NOMO-1 treated with dmso at 0.1 percent for 144 hours (cell line): ENCODE results near the gene MAD2L2.

Experiments
- DNase-seq: peaks from one replicate; lab custom pipeline; 2025; ENCODE audit not compliant: unreplicated experiment; lab: John Stamatoyannopoulos, UW

MAD2L2 gene

GRCh38 chr1:11681071-11681771 is at the start of gene MAD2L2:
MAD2L2 (minus strand) TSS chr1:11681148; CDS start chr1:11680601, 547 bp downstream.
- DNase-seq = peak; percentile 62

- DNase-seq = peak; percentile 93
Measured at GRCh38 chr1:11730429-11730891, 49.5 kb upstream of the MAD2L2 start.

- DNase-seq = peak; percentile 8
Measured at GRCh38 chr1:11729498-11730428, 48.8 kb upstream of the MAD2L2 start.

- DNase-seq = no peak
Measured at GRCh38 chr1:11729155-11729497, 48.2 kb upstream of the MAD2L2 start.

- no peak for DNase-seq
Measured at GRCh38 chr1:11728126-11728806, 47.3 kb upstream of the MAD2L2 start.

- DNase-seq = no peak
Measured at GRCh38 chr1:11727119-11727518, 46.2 kb upstream of the MAD2L2 start.

GRCh38 chr1:11725616-11726015 is 44.7 kb upstream of the MAD2L2 start:
- DNase-seq = peak; percentile 5

- no peak for DNase-seq
Measured at GRCh38 chr1:11722538-11722937, 41.6 kb upstream of the MAD2L2 start.

- DNase-seq = no peak
Measured at GRCh38 chr1:11721311-11721710, 40.4 kb upstream of the MAD2L2 start.

GRCh38 chr1:11720525-11720924 is 39.6 kb upstream of the MAD2L2 start:
- DNase-seq = no peak

- DNase-seq = no peak
Measured at GRCh38 chr1:11720033-11720376, 39.1 kb upstream of the MAD2L2 start.

- DNase-seq = peak; percentile 82
Measured at GRCh38 chr1:11719313-11720032, 38.5 kb upstream of the MAD2L2 start.

GRCh38 chr1:11714831-11715575 is 34.1 kb upstream of the MAD2L2 start:
- no peak for DNase-seq

GRCh38 chr1:11713095-11713494 is 32.1 kb upstream of the MAD2L2 start:
- no peak for DNase-seq

- DNase-seq = no peak
Measured at GRCh38 chr1:11712285-11712684, 31.3 kb upstream of the MAD2L2 start.

- DNase-seq = no peak
Measured at GRCh38 chr1:11711490-11711889, 30.5 kb upstream of the MAD2L2 start.

- no peak for DNase-seq
Measured at GRCh38 chr1:11708554-11709350, 27.8 kb upstream of the MAD2L2 start.

- DNase-seq = no peak
Measured at GRCh38 chr1:11707621-11708276, 26.8 kb upstream of the MAD2L2 start.

GRCh38 chr1:11706292-11706691 is 25.3 kb upstream of the MAD2L2 start:
- no peak for DNase-seq
